Endothelial cell of umbilical vein (primary cell): ENCODE measurements around the gene TAF12. TPM values are rescaled to one million over a fixed set of nuclear protein-coding genes. Genes with fewer than 3 reads are reported as not detected.
A peak's percentile ranks its signal among the peaks of the same experiment; 100 is the strongest.
"Not testable (repeated sequence)": the region's sequence is repeated elsewhere in the genome, so short reads cannot be mapped to it uniquely, and the experiment has no call there.

Experiments
- BruUV-seq: library from RNA; stranded (reverse); fragments of 400-500 nt; replicated peaks from 2 replicates; lab custom pipeline; 2021; lab: Mats Ljungman, UMichigan
- CTCF ChIA-PET: fragments of 300-600, 350-600 bp; sonication (Branson Sonifier 250); formaldehyde crosslinking; loops from one replicate; lab custom pipeline; 2021; ENCODE audit warnings: antibody characterized with exemption, inconsistent platforms; lab: Charles Lee
- POLR2A ChIA-PET: fragments of 300-600, 350-600 bp; sonication (Branson Sonifier 250); formaldehyde crosslinking; loops from one replicate; lab custom pipeline; 2021; ENCODE audit warnings: antibody characterized with exemption, inconsistent platforms; lab: Charles Lee
- DNase-seq: peaks from one replicate; pipeline ENCODE4 v3.0.0-alpha.2; 2011; ENCODE audit warnings: low read depth, low spot score
- FAIRE-seq: peaks from 2 replicates; lab custom pipeline; 2011; peaks lifted over from hg19 to GRCh38; lab: Jason Lieb, UNC
- H2AFZ ChIP-seq: 2 replicates; pipeline ENCODE4 v1.6.0; 2012; ENCODE audit warnings: low read depth, low read length, control low read depth, inconsistent platforms
- H3K27ac ChIP-seq: 2 replicates; pipeline ENCODE4 v1.5.1; 2011; ENCODE audit warnings: low read depth, mild to moderate bottlenecking, control low read depth, low read length, moderate library complexity; ENCODE audit not compliant: insufficient read depth
- H3K27me3 ChIP-seq, 2 experiments: 2 replicates each; pipeline versions ENCODE4 v1.6.0 to v1.6.1; 2011; ENCODE audit warnings: low read length in 2 of 2, mixed read lengths in 1 of 2; ENCODE audit not compliant: control insufficient read depth in 2 of 2, insufficient read depth in 2 of 2
- H3K36me3 ChIP-seq, 2 experiments: 2 replicates in 1 of 2; 3 replicates in 1 of 2; pipeline ENCODE4 v1.5.1; 2011; ENCODE audit warnings: low read length in 2 of 2, mild to moderate bottlenecking in 1 of 2, moderate library complexity in 1 of 2; ENCODE audit not compliant: control insufficient read depth in 2 of 2, insufficient read depth in 2 of 2; ENCODE audit errors: extremely low read depth in 1 of 2
- H3K4me1 ChIP-seq: 3 replicates; pipeline ENCODE4 v1.5.1; 2011; ENCODE audit warnings: mild to moderate bottlenecking, low read length; ENCODE audit not compliant: control insufficient read depth, insufficient read depth; ENCODE audit errors: extremely low read depth
- H3K4me2 ChIP-seq: 2 replicates; pipeline ENCODE4 v1.6.1; 2011; ENCODE audit warnings: low read length, control low read depth, mixed read lengths; ENCODE audit not compliant: insufficient read depth
- H3K4me3 ChIP-seq, 3 experiments: fragments of 200-600 bp in 1 of 3; sonication (generic), shearing (Covaris generic) in 1 of 3; replicated peaks in 1 of 3; 2 replicates each; pipeline ENCODE4 v1.5.1; 2011 to 2016; ENCODE audit warnings: control low read depth in 3 of 3, low read length in 3 of 3, mild to moderate bottlenecking in 2 of 3, inconsistent platforms in 1 of 3, low read depth in 1 of 3, moderate library complexity in 1 of 3; ENCODE audit not compliant: insufficient read depth in 1 of 3
- H3K79me2 ChIP-seq: 2 replicates; pipeline ENCODE4 v1.6.0; 2012; ENCODE audit warnings: low read length, inconsistent platforms; ENCODE audit not compliant: control insufficient read depth, insufficient read depth
- H3K9ac ChIP-seq: replicated peaks from 2 replicates; pipeline ENCODE3; 2011; ENCODE audit warnings: low read length, control low read depth; ENCODE audit not compliant: insufficient read depth; ENCODE audit errors: extremely low read depth
- H3K9me1 ChIP-seq: replicated peaks from 3 replicates; pipeline ENCODE4 v1.6.0; 2011; ENCODE audit warnings: mild to moderate bottlenecking, low read length; ENCODE audit not compliant: control insufficient read depth, insufficient read depth; ENCODE audit errors: extremely low read depth
- H3K9me3 ChIP-seq: replicated peaks from 2 replicates; pipeline ENCODE4 v1.5.1; 2012; ENCODE audit warnings: low read length, inconsistent platforms; ENCODE audit not compliant: control insufficient read depth, insufficient read depth
- H4K20me1 ChIP-seq: replicated peaks from 2 replicates; pipeline ENCODE3; 2011; ENCODE audit warnings: mild to moderate bottlenecking, low read length; ENCODE audit not compliant: control insufficient read depth, insufficient read depth; ENCODE audit errors: extremely low read depth
- FOS ChIP-seq: IDR thresholded peaks from 2 replicates; pipeline ENCODE4 v1.6.1; 2011; ENCODE audit warnings: mild to moderate bottlenecking, low read length, moderate library complexity, borderline replicate concordance; ENCODE audit not compliant: insufficient read depth
- JUN ChIP-seq: IDR thresholded peaks from 2 replicates; pipeline ENCODE4 v1.6.1; 2011; ENCODE audit warnings: borderline replicate concordance, low read depth; ENCODE audit not compliant: insufficient read length, insufficient read depth
- MYC ChIP-seq: IDR thresholded peaks from one replicate; pipeline ENCODE4 v1.6.1; 2011; ENCODE audit warnings: mild to moderate bottlenecking, low read depth, low read length
- POLR2A ChIP-seq: IDR thresholded peaks from 2 replicates; pipeline ENCODE4 v1.6.1; 2012; ENCODE audit warnings: low read depth, mild to moderate bottlenecking, control low read depth, low read length
- dilution Hi-C: fragments of 300-500 bp; cut with MboI; formaldehyde crosslinking; loops from one replicate; pipeline ENCODE4 v1.15.0; 2019; ENCODE audit warnings: low sequenced_read_pairs; ENCODE audit not compliant: extremely low pct_ligation_motif_present
- intact Hi-C: fragments of 100-400 bp; cut with micrococcal nuclease; formaldehyde crosslinking; loops from one replicate; pipeline ENCODE4 v1.10.0; 2022
- polyA plus RNA-seq, 4 experiments: library from polyadenylated mRNA; depleted of rRNA in 3 of 4; stranded (reverse) in 3 of 4; unstranded in 1 of 4; fragments of >200 nt; gene quantifications; 2 replicates each; pipeline versions ENCODE4 v1.2.1 to v1.2.3, GENCODE V29; 2011 to 2012; ENCODE audit warnings: missing spikeins in 1 of 4
- total RNA-seq: library from RNA; stranded (reverse); gene quantifications from 2 replicates; pipeline ENCODE4 v1.2.3, GENCODE V29; 2021
- TF ChIP-seq, protein P1 (sequence below), 2 donors: IDR thresholded peaks; 1 replicate in 1 of 2; 2 replicates in 1 of 2; pipeline ENCODE4 v1.5.1; 2011; ENCODE audit warnings: low read length in 2 of 2, mild to moderate bottlenecking in 2 of 2, moderate library complexity in 2 of 2, control low read depth in 1 of 2, inconsistent platforms in 1 of 2, low read depth in 1 of 2; ENCODE audit not compliant: insufficient read depth in 1 of 2; ENCODE audit errors: extremely low read depth in 1 of 2

The TAF12 gene
- total and polyA plus RNA-seq, 2 donors (not counting 3 experiments of a cell fraction or from before 2014, with no cell fraction given): 17.7 to 18.2 TPM

DNA sequence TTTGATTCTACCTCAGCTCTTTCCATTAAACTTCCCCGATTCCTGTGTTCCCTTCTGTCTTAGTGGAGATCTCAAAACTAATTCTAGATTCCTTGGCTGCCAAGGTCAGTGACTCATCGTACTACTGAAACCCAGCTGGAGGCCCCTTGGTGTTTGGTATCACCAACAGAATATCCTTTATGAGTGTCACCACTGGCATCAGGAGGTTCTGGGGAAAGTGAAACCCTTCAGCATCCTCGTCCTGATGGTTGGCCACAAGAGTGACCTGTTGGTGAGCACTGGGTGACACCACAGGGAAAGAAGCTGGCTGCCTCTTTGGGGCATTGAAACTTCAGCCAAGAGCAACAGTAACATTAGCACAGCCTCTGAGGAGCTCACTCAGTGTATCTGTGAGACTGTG lies 41.2 kb downstream of the TAF12 start:
- no peaks in the 10 kb centered on the region for H4K20me1 ChIP-seq
- BruUV-seq: no TSS peak
- no peaks in the 10 kb centered on the region for H3K9me3 ChIP-seq
- DNase-seq (peak; percentile 39), FAIRE-seq (peak; percentile 89)
- no peak overlapping the region for H2AFZ ChIP-seq
- intact Hi-C loops: loop anchor here (1.0 to 2.0 kb wide), 3 partner anchors 49 to 275 kb away; partner anchors contain the start of gene TRNAU1AP
- H3K4me2 ChIP-seq: no peak overlapping the region
- ChIA-PET POLR2A (interaction anchor here (0.8 to 1.3 kb wide), 2 partner anchors 20 to 21 kb away, joined by 4 to 6 read pairs; no protein-coding TSS in a partner anchor), CTCF (interaction anchor here (0.8 to 6.1 kb wide), 16 partner anchors 9 to 353 kb away, joined by 3 to 192 read pairs (median 10); partner anchors contain the start of genes RAB42 and TRNAU1AP)
- H3K36me3 ChIP-seq: peaks cover 0 to 2% of the 10 kb centered on the region in 2 experiments
- no peak overlapping the region for H3K9ac ChIP-seq
- dilution Hi-C loops: loop anchor here (25.0 kb wide), 1 partner anchor 339 kb away; the partner anchor contains the start of gene SESN2
- TF ChIP-seq, protein P1, sequence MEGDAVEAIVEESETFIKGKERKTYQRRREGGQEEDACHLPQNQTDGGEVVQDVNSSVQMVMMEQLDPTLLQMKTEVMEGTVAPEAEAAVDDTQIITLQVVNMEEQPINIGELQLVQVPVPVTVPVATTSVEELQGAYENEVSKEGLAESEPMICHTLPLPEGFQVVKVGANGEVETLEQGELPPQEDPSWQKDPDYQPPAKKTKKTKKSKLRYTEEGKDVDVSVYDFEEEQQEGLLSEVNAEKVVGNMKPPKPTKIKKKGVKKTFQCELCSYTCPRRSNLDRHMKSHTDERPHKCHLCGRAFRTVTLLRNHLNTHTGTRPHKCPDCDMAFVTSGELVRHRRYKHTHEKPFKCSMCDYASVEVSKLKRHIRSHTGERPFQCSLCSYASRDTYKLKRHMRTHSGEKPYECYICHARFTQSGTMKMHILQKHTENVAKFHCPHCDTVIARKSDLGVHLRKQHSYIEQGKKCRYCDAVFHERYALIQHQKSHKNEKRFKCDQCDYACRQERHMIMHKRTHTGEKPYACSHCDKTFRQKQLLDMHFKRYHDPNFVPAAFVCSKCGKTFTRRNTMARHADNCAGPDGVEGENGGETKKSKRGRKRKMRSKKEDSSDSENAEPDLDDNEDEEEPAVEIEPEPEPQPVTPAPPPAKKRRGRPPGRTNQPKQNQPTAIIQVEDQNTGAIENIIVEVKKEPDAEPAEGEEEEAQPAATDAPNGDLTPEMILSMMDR (IDR thresholded peaks at IDR 0.05; ENCODE audit: extremely low read depth in 1 of 2, insufficient read depth in 1 of 2, low read depth in 1 of 2, low read length in 2 of 2): no peak
- peak; percentile 60 for TF ChIP-seq FOS
- no peak for TF ChIP-seq MYC
- no peak for TF ChIP-seq POLR2A
- TF ChIP-seq JUN: peak; percentile 56
- H3K79me2 ChIP-seq: no peaks in the 10 kb centered on the region
- H3K4me1 ChIP-seq: peaks cover 8% of the 10 kb centered on the region
- H3K4me3 ChIP-seq: no peak overlapping the region
- no peaks in the 10 kb centered on the region for H3K9me1 ChIP-seq
- H3K27me3 ChIP-seq: no peaks in the 10 kb centered on the region
- H3K27ac ChIP-seq: peak overlapping the region; percentile 2

DNA sequence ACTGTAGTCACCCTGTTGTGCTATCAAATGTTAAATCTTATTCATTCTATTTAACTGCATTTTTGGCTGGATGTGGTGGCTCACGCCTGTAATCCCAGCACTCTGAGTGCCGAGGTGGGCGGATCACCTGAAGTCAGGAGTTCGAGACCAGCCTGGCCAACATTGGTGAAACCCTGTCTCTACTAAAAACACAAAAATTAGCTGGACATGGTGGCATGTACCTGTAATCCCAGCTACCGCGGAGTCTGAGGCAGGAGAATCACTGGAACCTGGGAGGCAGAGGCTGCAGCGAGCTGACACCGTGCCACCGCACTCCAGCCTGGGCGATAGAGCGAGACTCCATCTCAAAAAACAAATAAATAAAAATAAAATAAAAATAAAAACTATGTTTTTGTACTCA lies 46.6 kb downstream of the TAF12 start:
- CTCF ChIA-PET: interaction anchor here (0.9 to 1.6 kb wide), 3 partner anchors 15 to 281 kb away, joined by 3 to 5 read pairs (median 3); no protein-coding TSS in a partner anchor

More for the DNA sequence above, 46.6 kb downstream of the TAF12 start:
- DNase-seq, FAIRE-seq, H2AFZ ChIP-seq, H3K27ac ChIP-seq, H3K9ac ChIP-seq, H3K4me1 ChIP-seq, BruUV-seq, H3K4me2 ChIP-seq, H3K9me1 ChIP-seq, H3K27me3 ChIP-seq, H4K20me1 ChIP-seq, H3K4me3 ChIP-seq, intact Hi-C loops, H3K9me3 ChIP-seq, dilution Hi-C loops, H3K36me3 ChIP-seq, H3K79me2 ChIP-seq: not testable (repeated sequence)
- POLR2A ChIA-PET: interaction anchor here (0.7 kb wide), 2 partner anchors 13 to 155 kb away, joined by 3 to 4 read pairs; no protein-coding TSS in a partner anchor
